ENCODE results near the gene CCSER1. TPM values are rescaled to one million over a fixed set of nuclear protein-coding genes. Genes with fewer than 3 reads are reported as not detected.

CCSER1 gene
- total RNA-seq, 2 experiments from 2014 or later, result not detected

- Mint-ChIP-seq H3K27ac (no peak overlapping the region), H3K4me1 (ENCODE audit: low read depth) (no peaks in the 10 kb centered on the region), H3K4me3 (no peak overlapping the region), H3K9me3 (peaks cover 7% of the 10 kb centered on the region), H3K27me3 (no peaks in the 10 kb centered on the region), H3K36me3 (ENCODE audit: low read depth) (no peaks in the 10 kb centered on the region)
- intact Hi-C loops (cut with micrococcal nuclease), result no loop called here
- no peak for ATAC-seq
- DNase-seq, result no peak
- POLR2A ChIA-PET, result no interaction called here
- CTCF ChIA-PET, result no interaction called here
- no peak for TF ChIP-seq CTCF (IDR thresholded peaks at IDR 0.05)
These were observed 459.6 kb downstream of the CCSER1 start for GRCh38 chr4:90586799-90587198.

- Mint-ChIP-seq H3K27ac (no peak overlapping the region), H3K4me1 (ENCODE audit: low read depth) (no peaks in the 10 kb centered on the region), H3K36me3 (ENCODE audit: low read depth) (no peaks in the 10 kb centered on the region), H3K4me3 (no peak overlapping the region), H3K27me3 (no peaks in the 10 kb centered on the region), H3K9me3 (peaks cover 3% of the 10 kb centered on the region)
- DNase-seq (no peak), ATAC-seq (no peak)
- no peak for TF ChIP-seq CTCF (IDR thresholded peaks at IDR 0.05)
- intact Hi-C loops (cut with micrococcal nuclease), result no loop called here
- CTCF ChIA-PET, result no interaction called here
- POLR2A ChIA-PET, result no interaction called here
These were observed 470.7 kb downstream of the CCSER1 start for GRCh38 chr4:90597927-90598326.

GRCh38 chr4:90598741-90599140 is 471.5 kb downstream of the CCSER1 start:
- Mint-ChIP-seq H3K36me3 (ENCODE audit: low read depth) (no peaks in the 10 kb centered on the region), H3K9me3 (peaks cover 3% of the 10 kb centered on the region), H3K4me3 (no peak overlapping the region), H3K4me1 (ENCODE audit: low read depth) (no peaks in the 10 kb centered on the region), H3K27me3 (no peaks in the 10 kb centered on the region), H3K27ac (no peak overlapping the region)
- ChIA-PET CTCF (no interaction called here), POLR2A (no interaction called here)
- ATAC-seq (no peak), DNase-seq (no peak)
- intact Hi-C loops (cut with micrococcal nuclease), result no loop called here
- no peak for TF ChIP-seq CTCF (IDR thresholded peaks at IDR 0.05)

- POLR2A ChIA-PET, result no interaction called here
- no peak for TF ChIP-seq CTCF (IDR thresholded peaks at IDR 0.05)
- ATAC-seq, result no peak
- no peak for DNase-seq
- Mint-ChIP-seq H3K4me3 (no peak overlapping the region), H3K27ac (no peak overlapping the region), H3K27me3 (no peaks in the 10 kb centered on the region), H3K36me3 (ENCODE audit: low read depth) (no peaks in the 10 kb centered on the region), H3K9me3 (peaks cover 3% of the 10 kb centered on the region), H3K4me1 (ENCODE audit: low read depth) (no peaks in the 10 kb centered on the region)
- CTCF ChIA-PET, result no interaction called here
- intact Hi-C loops (cut with micrococcal nuclease), result no loop called here
These were observed 475.5 kb downstream of the CCSER1 start for GRCh38 chr4:90602726-90603125.

- H3K27ac Mint-ChIP-seq, result no peak overlapping the region
- H3K36me3 Mint-ChIP-seq (ENCODE audit: low read depth), result no peaks in the 10 kb centered on the region
- ATAC-seq, result no peak
- peaks cover 3% of the 10 kb centered on the region for H3K9me3 Mint-ChIP-seq
- no peaks in the 10 kb centered on the region for H3K27me3 Mint-ChIP-seq
- ChIA-PET POLR2A (no interaction called here), CTCF (no interaction called here)
- H3K4me1 Mint-ChIP-seq (ENCODE audit: low read depth), result no peaks in the 10 kb centered on the region
- H3K4me3 Mint-ChIP-seq, result no peak overlapping the region
- DNase-seq, result no peak
- intact Hi-C loops (cut with micrococcal nuclease), result no loop called here
- TF ChIP-seq CTCF (IDR thresholded peaks at IDR 0.05), result no peak
These were observed 476.3 kb downstream of the CCSER1 start for GRCh38 chr4:90603540-90603939.

All from activated CD8-positive, alpha-beta T cell treated with anti-CD3 and anti-CD28 coated beads for 36 hours (primary cell).